ENCODE measurements around the gene CYP4F3.

DNA sequence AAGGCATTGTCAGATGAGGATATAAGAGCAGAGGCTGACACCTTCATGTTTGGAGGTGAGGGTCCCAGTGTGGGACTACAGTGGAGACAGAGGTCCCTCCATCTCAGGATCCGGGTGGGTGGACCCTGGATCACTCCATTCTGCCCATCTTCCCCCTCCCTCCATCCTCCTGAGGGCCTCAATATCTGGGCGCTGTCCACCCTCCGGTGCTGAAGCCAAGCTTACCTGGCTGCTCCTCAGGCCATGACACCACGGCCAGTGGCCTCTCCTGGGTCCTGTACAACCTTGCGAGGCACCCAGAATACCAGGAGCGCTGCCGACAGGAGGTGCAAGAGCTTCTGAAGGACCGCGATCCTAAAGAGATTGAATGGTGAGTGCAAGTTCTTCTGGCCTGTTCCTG lies 44.1 kb downstream of the CYP4F3 start:
- TF ChIP-seq POLR2A (IDR thresholded peaks at IDR 0.05; ENCODE audit: low read depth, low read length) (no peak), POLR2AphosphoS5 (IDR thresholded peaks at IDR 0.05; ENCODE audit: low read depth, low read length) (no peak), TAF1 (IDR thresholded peaks at IDR 0.05; ENCODE audit: borderline replicate concordance, low read depth, low read length) (no peak)

All from GM12892 (cell line).